Body of pancreas (tissue), 4 donors: ENCODE data around the gene B4GALNT3. TPM values are rescaled to one million over a fixed set of nuclear protein-coding genes. Genes with fewer than 3 reads are reported as not detected.

Source experiments
- ATAC-seq: fragments of 150-250 bp; one replicate; pipeline ENCODE4 v1.9.1; 2016
- DNase-seq, 4 donors: peaks; one replicate each; pipeline ENCODE4 v3.0.0-alpha.2; 2019
- H3K27ac ChIP-seq, 4 donors: fragments of 200-600 bp; sonication (generic); 1 replicate in 3 of 4; 2 replicates in 1 of 4; pipeline versions ENCODE4 v1.5.1 to v1.6.1; 2016 to 2019; ENCODE audit warnings: mild to moderate bottlenecking in 1 of 4, mixed read lengths in 1 of 4, moderate library complexity in 1 of 4
- H3K27me3 ChIP-seq, 2 donors: fragments of 200-600 bp; sonication (generic); one replicate each; pipeline ENCODE4 v1.6.0; 2016; ENCODE audit warnings: mild to moderate bottlenecking in 1 of 2
- H3K36me3 ChIP-seq, 2 donors: fragments of 200-600 bp; sonication (generic); replicated peaks in 1 of 2; 2 replicates each; pipeline ENCODE4 v1.5.1; 2016; ENCODE audit warnings: low read depth in 2 of 2; ENCODE audit not compliant: insufficient read depth in 1 of 2
- H3K4me1 ChIP-seq: fragments of 200-600 bp; sonication (generic); one replicate; pipeline ENCODE4 v1.6.0; 2016
- H3K4me3 ChIP-seq, 2 donors: fragments of 200-600 bp; sonication (generic); 1 replicate in 1 of 2; 2 replicates in 1 of 2; pipeline ENCODE4 v1.5.1; 2016 to 2019
- H3K9me3 ChIP-seq, 3 donors: fragments of 200-600 bp; sonication (generic); 1 replicate in 2 of 3; 2 replicates in 1 of 3; pipeline ENCODE4 v1.5.1; 2016
- CTCF ChIP-seq, 7 experiments: fragments of 450-650 bp in 4 of 7; fragments of 200-600 bp in 3 of 7; sonication (generic) in 3 of 7; IDR thresholded peaks; one replicate each; pipeline ENCODE4 v1.5.1; 2016 to 2019; ENCODE audit warnings: antibody characterized with exemption in 7 of 7
- POLR2A ChIP-seq, 3 donors: fragments of 450-650 bp; IDR thresholded peaks; one replicate each; pipeline ENCODE4 v1.6.1; 2016; ENCODE audit warnings: antibody characterized with exemption in 3 of 3, mild to moderate bottlenecking in 2 of 3
- WGBS, 2 donors: methylation state at CpG; one replicate each; pipeline ENCODE4 v1.1.5; 2017; 5-methylcytosine and 5-hydroxymethylcytosine counted together
- intact Hi-C: fragments of 100-400 bp; cut with DNase I; formaldehyde crosslinking; loops from one replicate; pipeline ENCODE4 v1.15.1; 2023
- small RNA-seq: library from RNA; depleted of rRNA; stranded (forward); fragments of <200 nt; gene quantifications from one replicate; pipeline ENCODE3, GENCODE V24; 2016
- total RNA-seq, 2 donors: library from RNA; depleted of rRNA; stranded (reverse); fragments of >200 nt; gene quantifications; one replicate each; pipeline ENCODE4 v1.1.0, GENCODE V29; 2016

B4GALNT3 gene
- total RNA-seq, 2 donors from 2014 or later, result 4.0 to 9.3 TPM

GRCh38 chr12:611721-612120, 152.0 kb downstream of the B4GALNT3 start:
- ATAC-seq, result no peak
- Histone ChIP-seq H3K27ac (no peak overlapping the region), H3K36me3 (no peaks in the 10 kb centered on the region), H3K9me3 (no peaks in the 10 kb centered on the region), H3K4me3 (no peak overlapping the region), H3K4me1 (peaks cover 5% of the 10 kb centered on the region), H3K27me3 (no peaks in the 10 kb centered on the region)
- 90 to 93% methylated on average over 3 of the region's 3 CpGs for WGBS, 2 donors
- DNase-seq, result no peak
- intact Hi-C loops, result no loop called here
- TF ChIP-seq CTCF (IDR thresholded peaks at IDR 0.05), result no peak
- TF ChIP-seq POLR2A (IDR thresholded peaks at IDR 0.05), result no peak

GRCh38 chr12:612293-612692, 152.6 kb downstream of the B4GALNT3 start:
- no peak for ATAC-seq
- WGBS, 2 donors, result 82 to 86% methylated on average over 7 of the region's 7 CpGs

GRCh38 chr12:612886-613285, 153.1 kb downstream of the B4GALNT3 start:
- DNase-seq (no peak), ATAC-seq (no peak)
- TF ChIP-seq CTCF (IDR thresholded peaks at IDR 0.05) (no peak), POLR2A (IDR thresholded peaks at IDR 0.05) (no peak)
- no peak overlapping the region for H3K27ac ChIP-seq
- no peaks in the 10 kb centered on the region for H3K36me3 ChIP-seq
- no peaks in the 10 kb centered on the region for H3K9me3 ChIP-seq
- intact Hi-C loops, result no loop called here
- no peaks in the 10 kb centered on the region for H3K27me3 ChIP-seq
- WGBS, 2 donors, result 80 to 89% methylated on average over 4 of the region's 4 CpGs
- H3K4me1 ChIP-seq, result peaks cover under 1% of the 10 kb centered on the region
- no peak overlapping the region for H3K4me3 ChIP-seq

More at GRCh38 chr12:612293-612692, 152.6 kb downstream of the B4GALNT3 start:
- no peak for TF ChIP-seq CTCF (IDR thresholded peaks at IDR 0.05)
- TF ChIP-seq POLR2A (IDR thresholded peaks at IDR 0.05), result no peak
- no peak for DNase-seq
- H3K4me1 ChIP-seq, result peaks cover 5% of the 10 kb centered on the region
- no peaks in the 10 kb centered on the region for H3K27me3 ChIP-seq
- H3K4me3 ChIP-seq, result no peak overlapping the region
- no peak overlapping the region for H3K27ac ChIP-seq
- no peaks in the 10 kb centered on the region for H3K36me3 ChIP-seq
- intact Hi-C loops, result no loop called here
- H3K9me3 ChIP-seq, result no peaks in the 10 kb centered on the region

Small RNAs within 50 kb of the gene (small RNA-seq; reads per million reads assigned to genes)
- gene RNU7-103P, result not detected

Other genes starting within 250 kb of the B4GALNT3 start
- gene SLC6A12, start 245.8 kb upstream of the B4GALNT3 start, total RNA-seq, result 1 to 10 TPM in 1 of 2 donors, under 1 TPM in 1; 0.33 to 6.7 TPM
- not detected for gene SLC6A13, start 197.1 kb upstream of the B4GALNT3 start, total RNA-seq
- 10 to 100 TPM; 24.4 to 67.6 TPM for gene KDM5A, start 70.6 kb upstream of the B4GALNT3 start, total RNA-seq
- gene CCDC77, start 58.3 kb upstream of the B4GALNT3 start, total RNA-seq, result 1 to 10 TPM; 2.9 to 4.9 TPM
- gene NINJ2, start 203.5 kb downstream of the B4GALNT3 start, total RNA-seq, result 1 to 10 TPM in 1 of 2 donors, under 1 TPM in 1; 0.78 to 5.6 TPM